GM18858 (cell line): Measurements from ENCODE around the gene JAG1.
"Not testable (repeated sequence)": the region's sequence is repeated elsewhere in the genome, so short reads cannot be mapped to it uniquely, and the experiment has no call there.

Experiments
- ATAC-seq: cut with Tn5 transposase; IDR thresholded peaks from one replicate; pipeline ENCODE4 v1.9.1; 2021; ENCODE audit not compliant: unreplicated experiment

The JAG1 gene

DNA sequence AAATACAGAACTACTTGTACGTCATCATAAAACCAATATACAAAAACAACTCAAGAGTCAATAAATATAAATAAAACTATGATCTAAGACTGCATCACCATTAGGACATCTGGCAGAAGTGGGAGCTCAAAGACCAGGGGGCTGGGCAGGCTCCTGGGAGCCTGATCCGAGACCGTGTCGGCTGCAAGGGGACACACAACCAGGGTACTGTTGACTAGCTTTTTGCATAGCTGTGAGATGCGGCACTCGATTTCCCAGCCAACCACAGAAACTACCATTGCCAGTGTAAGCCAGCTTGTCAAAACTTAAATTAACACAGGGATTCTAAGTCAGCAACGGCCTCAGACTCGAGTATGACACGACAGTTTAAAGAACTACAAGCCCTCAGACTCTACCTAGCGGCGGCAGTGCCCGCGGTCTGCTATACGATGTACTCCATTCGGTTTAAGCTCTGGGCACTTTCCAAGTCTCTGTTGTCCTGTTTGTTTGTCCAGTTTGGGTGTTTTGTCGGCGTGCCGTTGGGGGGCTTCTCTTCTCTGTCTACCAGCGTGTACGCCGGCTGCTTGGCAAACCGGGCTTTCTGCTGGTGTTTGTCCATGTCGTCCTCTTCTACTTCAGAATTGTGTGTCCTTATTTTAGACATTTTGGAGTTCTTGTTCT, 34.6 kb downstream of the JAG1 start:
- no peak for ATAC-seq

DNA sequence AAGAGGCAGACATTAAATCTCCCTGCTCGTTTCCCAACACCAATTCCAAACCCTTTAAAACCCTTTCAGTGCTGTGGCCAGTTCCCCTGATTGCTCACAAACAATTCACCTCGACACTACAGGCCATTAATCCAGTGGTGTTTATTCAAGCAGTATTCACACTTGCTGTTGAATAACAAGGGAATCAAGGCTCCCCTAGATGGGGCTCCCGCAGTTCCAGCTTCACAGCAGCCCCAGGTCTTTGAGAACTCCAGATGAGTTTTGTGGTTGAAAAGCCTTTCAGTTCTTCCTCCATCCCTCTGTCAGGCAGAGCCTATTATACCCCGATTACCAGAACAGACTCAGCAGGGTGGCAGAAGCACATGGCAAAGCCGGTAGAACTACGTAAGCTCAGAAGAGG, 36.2 kb downstream of the JAG1 start:
- no peak for ATAC-seq

DNA sequence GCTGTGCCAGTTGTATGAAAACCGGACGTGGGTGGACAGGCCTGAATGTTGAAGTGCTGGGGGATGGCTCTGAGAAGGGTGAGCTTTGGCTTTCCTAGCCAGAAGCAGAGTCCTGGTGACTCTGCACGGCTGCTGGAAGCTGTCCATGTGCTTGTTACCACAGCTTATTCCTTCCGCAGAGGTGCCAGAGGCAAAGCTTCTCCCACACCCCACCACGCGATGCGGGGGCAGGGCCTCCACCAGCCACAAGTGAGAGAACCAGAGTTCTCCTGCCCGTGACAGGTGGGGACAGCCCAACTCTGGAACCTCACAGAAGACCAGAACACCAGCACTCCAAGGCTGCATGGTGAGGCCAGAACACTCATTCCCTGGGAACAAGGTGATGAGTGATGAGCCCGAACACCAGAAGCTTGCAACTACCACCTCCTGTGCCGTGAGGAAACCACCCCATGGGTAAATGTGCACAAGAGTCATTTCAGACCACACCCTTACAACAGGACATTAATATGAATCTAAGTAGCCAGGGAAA, 36.7 kb downstream of the JAG1 start:
- ATAC-seq: no peak

DNA sequence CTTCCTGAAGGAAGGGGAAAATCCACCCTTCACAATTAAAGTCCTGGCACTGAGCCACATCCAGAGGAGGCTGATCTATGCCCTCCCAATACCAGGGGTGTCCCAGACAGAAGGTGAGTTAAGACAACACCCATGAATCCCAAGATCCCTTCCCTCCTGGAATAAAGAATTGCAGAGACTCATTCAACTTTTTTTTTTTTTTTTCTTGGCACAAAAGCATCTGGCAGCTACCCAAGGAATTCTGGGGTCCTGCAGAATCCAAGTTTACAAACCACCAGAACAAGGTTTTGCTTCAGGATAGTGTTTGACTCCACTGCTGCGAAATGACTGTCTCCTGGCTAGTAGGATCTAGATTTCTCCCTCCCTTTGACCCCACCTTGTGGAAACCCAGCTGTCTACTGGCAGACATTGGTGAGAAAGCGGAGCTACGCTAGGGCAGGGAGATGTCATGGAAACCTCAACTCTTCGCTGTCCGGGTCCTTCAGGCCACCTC, 37.4 kb downstream of the JAG1 start:
- no peak for ATAC-seq

DNA sequence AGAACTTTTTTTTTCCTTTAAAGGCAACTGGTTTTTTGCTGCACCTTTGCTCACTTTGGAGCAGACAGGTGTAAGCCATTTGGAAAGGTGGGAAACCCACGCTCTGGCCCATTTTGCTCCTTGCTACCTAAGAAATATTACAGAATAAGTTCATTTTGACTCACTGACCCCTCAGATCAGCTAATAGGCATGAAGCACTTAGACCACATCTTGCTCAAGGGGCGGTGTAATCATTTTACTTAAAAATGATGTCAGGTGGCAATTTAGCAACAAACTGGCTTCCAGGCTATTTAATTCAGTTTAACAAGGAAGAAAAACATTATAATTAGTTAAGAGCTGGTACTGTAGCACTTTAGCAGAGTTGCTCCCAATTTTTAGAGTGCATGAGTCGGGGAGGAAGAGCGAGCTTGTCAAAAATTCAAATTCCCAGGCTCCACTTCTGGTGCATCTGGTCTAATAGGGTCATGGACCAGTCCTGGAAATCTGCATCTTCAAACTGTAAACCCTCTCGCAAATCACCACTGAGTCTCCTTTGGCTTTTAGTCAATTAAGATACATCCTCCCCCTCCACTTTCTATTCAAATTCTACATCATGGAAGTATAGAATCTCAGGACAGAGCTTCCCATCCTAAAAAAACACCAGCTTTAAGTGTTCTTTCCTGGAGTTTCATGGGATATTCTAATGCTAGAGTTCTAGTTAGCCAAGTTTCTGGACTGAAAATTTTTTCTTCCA, 38.2 kb downstream of the JAG1 start:
- no peak for ATAC-seq

DNA sequence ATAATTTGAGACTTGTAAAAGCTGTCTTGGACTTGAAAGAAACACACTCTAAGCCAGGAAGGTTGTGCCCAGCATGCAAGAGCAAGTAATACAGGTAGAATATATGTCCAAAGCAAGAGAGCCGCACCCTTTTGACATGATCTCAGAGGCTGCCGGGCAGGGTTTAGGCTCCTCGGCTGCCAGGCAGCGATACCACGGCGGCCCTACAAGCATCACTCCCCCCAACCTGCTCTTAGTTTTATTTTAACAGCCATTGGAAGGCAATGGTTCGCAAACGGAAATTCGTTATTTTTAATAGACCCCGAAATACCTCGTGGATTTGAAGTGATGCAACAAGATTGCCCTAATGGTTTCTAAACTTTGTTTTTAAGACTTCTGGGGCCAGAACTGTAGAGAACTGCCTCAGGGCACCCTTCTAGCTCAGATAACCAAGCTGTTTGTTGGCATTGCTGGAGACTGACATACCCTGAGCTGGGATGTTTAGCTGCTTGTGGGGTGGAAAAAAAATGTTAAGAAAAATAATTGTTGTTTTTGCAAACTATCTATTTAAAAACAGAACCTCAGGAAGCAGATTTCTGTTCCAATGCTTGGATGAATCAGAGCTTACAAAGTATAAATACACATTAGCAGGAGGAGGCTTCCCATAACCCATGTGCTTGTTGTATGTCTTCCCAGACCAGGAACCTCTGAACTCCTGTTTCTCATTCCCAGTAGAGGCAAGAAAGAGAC, 39.0 kb downstream of the JAG1 start:
- ATAC-seq: no peak

DNA sequence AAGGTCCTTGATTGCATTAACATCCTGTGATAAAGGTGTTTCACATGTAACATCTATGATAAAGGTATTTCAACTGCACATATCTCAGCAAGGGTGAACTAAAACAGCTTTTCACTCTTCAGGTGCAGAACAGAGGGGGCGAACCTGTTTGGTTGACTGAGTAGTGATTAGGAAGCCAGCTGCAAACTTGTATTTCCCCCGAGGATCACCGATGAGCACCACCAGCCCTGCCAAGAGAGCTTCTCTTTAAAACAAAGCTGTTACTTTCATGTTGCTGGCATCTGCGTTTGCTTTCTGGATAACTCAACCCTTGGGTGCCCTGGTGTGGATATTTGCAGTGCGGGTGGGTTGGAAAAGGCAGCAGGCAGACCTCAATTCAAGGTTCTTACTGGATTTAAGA, 39.6 kb downstream of the JAG1 start:
- ATAC-seq: no peak

DNA sequence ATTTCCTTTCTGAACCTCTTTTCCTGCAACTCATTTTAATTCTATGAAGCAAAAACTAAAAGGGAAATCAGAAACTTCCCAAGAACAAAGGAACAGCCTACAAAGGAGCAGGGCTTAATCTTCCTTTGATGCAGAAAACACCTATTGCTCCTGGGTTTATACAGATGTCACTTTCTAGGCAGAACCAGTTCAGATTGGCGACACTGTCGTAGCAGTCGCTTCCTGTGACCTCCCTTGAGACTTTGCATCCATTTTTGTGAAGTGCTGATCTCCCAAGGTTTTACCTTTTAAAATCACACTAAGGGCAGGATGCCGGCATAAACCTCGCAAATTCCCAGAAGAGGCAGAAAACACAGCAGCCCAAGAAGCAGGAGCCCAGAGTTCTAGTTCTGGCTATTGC, 40.1 kb downstream of the JAG1 start:
- ATAC-seq: no peak

DNA sequence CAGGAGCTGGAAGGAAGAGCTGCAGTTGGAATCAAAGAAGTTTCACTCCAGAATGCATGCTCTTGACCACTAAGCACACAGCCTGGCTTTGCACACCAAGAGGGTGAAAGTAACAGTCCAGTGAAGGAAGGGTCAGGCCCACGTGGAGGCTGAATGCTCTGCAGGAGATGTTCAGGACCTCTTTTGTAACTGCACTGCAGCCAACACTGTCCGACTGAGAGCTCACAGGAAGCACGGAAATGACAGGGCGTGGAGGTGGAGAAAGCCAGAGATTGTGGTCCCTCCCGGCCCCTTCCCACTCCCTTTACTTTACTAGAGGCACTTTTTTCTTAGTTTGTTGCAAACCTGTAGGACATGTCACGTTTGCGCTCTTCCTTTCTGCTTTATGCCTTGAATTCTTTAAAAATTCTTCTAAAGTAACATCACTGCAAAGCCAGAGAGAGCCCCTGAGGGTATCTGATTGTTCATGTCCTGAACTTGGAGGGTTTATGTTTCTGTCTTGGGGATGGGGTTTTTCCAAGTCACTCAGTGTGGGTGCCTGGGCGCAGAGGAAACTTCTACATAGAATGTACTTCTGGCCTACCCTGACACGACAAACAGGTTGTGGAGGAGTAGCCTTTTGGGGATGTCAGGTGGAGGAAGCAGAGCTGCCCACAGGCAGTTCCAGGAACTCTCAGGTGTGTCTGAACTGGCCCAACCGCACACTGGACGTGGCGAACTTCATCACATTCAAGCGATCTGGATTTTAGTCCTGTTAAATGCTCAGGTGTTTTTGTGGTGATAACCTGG, 40.9 kb downstream of the JAG1 start:
- ATAC-seq: no peak

DNA sequence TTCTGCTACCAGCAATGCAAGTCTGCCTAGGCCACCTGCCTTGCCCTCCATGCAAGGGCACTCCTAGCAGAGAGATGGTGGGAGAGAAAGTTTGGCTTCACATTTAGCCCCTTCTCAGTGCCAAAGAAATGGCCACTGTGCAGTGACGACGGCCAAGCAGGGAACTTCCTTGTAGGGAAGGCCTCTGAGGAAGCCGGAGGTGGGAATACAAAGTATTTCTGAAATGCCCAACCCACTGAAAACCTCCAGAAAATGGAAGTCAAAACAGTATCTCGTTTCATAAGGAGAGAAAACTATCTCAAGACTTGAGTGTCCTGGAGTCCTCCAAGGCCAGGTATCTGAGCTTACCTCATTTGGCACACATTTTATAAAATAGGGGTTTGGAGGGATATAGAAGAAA, 42.7 kb downstream of the JAG1 start:
- ATAC-seq: no peak

DNA sequence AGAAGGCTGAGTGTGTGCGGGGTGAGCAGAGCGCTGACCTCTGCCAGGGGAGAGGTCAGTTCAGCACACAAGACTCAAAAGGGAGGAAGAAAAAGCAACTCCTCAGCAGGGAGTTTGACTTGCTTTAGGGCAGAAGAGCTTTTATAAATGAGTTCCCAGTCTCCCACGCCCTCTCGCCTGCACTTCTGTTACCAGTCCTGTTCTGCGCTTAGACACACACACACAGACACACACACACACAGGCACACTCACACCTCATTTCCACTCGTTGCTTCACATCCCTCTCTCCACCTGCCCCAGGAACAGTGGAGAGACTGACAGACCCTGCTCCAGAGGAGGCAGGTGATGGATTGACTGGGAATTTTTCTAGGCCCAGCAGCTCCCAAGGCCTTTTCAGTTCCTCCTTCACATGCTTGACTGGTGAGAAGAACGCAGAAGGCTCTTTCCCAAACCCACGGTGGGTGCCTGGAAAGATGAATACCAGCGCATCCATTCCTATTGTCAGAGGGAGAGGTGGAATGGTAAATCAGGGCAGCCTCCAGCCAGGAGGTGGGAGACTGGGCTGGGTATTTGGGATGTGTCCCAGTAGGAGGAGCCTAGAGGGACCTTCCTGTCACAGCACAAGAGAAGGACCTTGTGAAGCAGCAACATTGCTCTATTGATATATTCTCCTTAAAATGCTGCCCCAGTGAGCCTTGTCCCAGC, 43.7 kb downstream of the JAG1 start:
- no peak for ATAC-seq

DNA sequence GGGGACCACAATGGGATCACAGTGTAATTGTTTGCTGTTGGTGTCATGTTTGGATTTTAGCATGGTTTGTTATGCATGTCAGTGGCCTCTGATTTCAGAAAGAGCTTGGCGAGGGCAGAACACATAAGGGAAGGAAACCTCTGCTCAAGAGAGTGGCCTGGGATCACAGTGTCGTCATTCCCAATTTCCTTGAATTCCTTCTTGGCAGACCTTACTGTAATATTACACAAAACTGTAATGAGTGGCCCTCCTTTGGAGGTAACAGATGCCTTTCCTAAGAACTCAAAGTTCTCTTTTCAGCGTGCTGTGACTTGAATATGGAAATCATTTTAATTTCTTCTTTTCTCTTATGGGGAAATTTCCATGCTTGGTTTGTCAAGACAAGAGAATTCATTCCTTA, 46.9 kb downstream of the JAG1 start:
- no peak for ATAC-seq

DNA sequence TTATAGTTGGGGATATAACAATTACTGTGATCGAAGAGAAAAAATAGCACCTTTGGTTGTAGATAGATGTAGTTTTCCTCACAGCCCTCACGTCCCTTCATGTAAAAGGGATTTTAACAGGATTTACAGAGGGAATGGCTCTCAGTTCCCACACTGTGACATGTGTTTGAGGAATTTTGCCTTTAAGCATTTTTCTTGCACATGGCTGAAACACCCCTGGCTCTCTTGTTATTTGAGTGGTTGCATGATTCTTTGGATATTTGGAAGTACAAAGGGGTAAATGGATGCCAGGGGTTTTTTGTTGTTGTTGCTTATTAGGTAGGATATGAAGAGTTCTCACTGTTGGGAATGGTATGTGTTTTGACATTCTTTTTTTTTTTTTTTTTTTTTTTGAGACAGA, 48.2 kb downstream of the JAG1 start:
- ATAC-seq: no peak

DNA sequence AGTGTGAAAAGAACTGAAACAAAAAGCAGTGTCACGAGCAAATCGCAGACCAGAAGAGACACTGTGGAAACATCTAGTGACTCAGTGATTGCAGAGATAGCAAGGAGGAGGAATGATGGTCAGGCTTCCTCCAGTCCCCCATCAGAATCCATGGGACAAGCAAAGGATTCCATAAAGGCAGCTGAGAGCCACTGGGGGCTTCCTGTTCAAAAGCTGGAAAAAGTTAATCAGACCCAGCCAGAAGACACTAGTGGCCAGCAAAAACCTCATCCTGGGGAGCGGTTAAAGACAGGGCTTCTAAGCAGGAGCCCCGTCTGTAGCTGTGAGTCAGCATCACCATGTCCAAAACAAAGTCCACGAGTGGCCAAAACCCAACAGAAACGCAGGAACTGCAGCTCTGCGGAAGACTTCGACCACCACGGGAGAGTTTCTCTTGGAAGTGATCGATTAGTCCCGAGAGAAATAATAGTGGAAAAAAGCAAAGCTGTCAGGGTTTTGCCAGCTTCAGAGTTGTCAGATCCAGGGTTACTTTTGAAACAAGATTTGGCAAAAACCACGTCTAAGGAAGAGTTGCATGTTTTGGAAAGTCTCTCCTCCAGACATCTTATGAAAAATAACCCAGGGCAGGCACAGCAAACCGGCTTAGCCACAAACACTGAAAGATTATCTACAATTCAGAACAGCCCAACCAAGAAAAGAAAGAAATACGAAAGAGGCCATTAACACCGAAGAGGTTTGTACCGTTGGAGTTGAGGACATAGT, 51.0 kb downstream of the JAG1 start:
- no peak for ATAC-seq

DNA sequence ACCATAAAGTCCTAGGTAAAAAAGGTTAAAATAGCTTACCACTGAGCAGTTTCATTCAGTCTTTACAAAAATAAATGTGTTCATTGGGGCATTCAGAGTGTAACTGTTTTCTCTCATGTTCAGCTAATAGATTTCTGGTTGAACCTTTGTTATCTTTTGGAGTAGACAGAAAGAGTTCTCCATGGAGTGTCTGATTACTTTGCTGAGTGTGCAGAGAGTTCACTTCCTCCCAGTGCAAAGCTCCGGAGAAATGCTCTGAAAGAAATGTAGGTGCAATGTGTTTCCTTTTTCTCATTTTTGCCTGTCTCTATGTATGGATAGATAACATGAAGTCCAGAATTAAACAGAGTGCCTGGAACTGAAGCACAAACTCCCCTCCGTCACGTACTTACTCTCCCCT, 52.6 kb downstream of the JAG1 start:
- no peak for ATAC-seq

DNA sequence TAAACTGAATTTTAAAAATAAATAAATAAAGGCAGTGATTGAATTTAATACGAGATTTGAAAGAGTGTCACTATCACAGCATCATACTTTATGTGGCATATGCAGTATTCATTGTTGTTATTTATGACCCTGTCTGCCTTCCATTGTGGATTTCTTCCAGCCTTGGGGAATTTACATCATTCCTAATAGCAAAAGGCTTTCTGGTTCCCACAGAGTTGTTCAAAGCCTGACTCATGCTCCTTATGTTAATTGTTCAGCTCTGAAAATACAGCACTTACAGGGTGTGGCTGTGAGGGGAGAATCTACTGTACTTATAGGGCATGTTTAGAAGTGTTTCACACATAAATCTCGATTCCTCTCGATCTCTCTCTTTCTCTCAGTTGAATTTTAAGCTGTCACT, 54.4 kb downstream of the JAG1 start:
- ATAC-seq: no peak

DNA sequence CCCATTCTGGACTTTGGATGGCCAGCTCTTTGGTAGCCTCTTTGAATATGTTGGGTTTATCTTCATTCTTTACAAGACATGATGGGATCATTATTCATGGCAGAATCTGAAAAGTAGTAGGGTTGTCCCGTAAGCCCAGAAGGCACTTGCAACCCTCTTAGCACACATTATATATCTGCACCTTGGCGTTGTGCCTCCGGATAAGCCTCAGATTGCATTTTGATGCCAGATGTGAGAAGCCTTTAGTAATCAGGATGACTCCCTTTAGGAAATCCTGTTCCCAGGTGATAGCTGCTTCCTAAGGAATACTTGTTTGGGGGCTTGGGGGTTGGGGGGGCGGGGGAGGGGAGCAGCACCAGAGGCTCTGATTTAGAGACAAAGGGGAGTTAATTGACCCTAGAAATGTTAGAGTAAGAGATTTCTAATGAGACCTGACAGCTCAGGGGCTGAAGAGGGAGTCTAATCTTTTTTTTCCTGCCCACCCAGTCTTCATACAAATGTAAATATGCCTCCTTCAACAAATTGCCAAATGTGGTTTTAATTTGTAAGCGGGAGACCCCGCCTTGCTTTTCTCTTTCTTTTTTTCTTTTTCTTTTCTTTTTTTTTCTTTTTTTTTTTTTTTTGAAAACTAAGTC, 55.1 kb downstream of the JAG1 start:
- no peak for ATAC-seq

DNA sequence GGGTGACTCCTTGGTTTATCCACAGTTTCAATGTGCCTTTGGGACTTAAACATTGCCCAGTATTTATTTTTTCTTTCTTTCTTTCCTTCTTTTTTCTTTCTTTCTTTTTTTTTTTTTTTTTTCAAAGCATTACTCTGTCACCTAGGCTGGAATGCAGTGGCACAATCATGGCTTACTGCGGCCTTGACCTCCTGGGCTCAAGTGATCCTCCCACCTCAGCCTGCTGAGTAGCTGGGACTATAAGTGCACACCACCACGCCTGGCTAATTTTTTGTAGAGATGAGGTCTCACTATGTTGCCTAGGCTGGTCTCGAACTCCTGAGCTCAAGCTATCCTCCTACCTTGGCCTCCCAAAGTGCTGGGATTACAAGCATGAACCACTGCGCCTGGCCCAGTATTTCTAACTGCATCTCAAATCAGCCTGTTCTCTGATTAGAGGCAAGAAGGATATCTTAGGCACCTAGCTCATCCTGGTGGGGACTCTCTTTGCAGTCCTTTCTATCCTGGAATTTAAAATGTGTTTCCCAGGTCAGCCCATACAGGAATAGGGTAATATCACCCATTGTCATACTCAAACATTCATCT, 56.2 kb downstream of the JAG1 start:
- ATAC-seq: not testable (repeated sequence)

DNA sequence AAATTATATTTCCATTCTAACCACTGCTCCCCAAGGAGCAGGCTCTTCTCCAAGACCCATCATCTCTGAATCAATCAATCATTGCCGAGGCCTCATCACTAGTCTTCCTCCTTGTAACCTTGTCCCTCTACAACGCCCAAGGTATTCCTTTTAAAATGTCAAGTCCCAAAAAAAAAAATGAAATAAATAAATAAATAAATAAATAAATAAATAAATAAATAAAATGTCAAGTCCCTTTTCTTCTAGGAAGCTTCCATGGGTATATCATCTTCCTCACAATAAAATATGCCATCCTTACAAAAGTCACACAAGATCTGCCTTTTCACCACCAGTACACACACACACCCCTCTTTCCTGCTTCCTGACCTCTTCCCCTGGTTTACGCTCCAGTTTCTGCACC, 57.6 kb downstream of the JAG1 start:
- ATAC-seq: no peak
